Glutamatergic neuron (in vitro differentiated cells): ENCODE results near the gene ATOH1. TPM values are rescaled to one million over a fixed set of nuclear protein-coding genes. Genes with fewer than 3 reads are reported as not detected.

ENCODE experiments used
- DNase-seq: peaks from one replicate; pipeline ENCODE4 v3.0.0; 2022
- H3K27ac Mint-ChIP-seq: one replicate; pipeline ENCODE4 v1.8.0; 2020; ENCODE audit warnings: mild to moderate bottlenecking, mixed read lengths, inconsistent platforms; ENCODE audit not compliant: unreplicated experiment
- H3K27me3 Mint-ChIP-seq: one replicate; pipeline ENCODE4 v1.8.0; 2020; ENCODE audit warnings: mild to moderate bottlenecking, moderate library complexity, mixed read lengths, inconsistent platforms; ENCODE audit not compliant: unreplicated experiment
- H3K36me3 Mint-ChIP-seq: one replicate; pipeline ENCODE4 v1.8.0; 2020; ENCODE audit warnings: mild to moderate bottlenecking, mixed read lengths, inconsistent platforms; ENCODE audit not compliant: unreplicated experiment
- H3K4me1 Mint-ChIP-seq: one replicate; pipeline ENCODE4 v1.8.0; 2020; ENCODE audit warnings: mild to moderate bottlenecking, low read depth, mixed read lengths, inconsistent platforms; ENCODE audit not compliant: unreplicated experiment
- H3K4me3 Mint-ChIP-seq: one replicate; pipeline ENCODE4 v1.8.0; 2020; ENCODE audit warnings: mild to moderate bottlenecking, mixed read lengths, inconsistent platforms; ENCODE audit not compliant: unreplicated experiment
- H3K9me3 Mint-ChIP-seq: one replicate; pipeline ENCODE4 v1.8.0; 2020; ENCODE audit warnings: mild to moderate bottlenecking, moderate library complexity, mixed read lengths, inconsistent platforms; ENCODE audit not compliant: unreplicated experiment
- total RNA-seq: library from RNA; stranded (reverse); fragmentation: NEBNext Ultra II Directional; extraction: Animal tissue kit (Norgen Biotek cat#: 25700); gene quantifications from one replicate; pipeline ENCODE4 v1.2.1, GENCODE V29; 2021; ENCODE audit not compliant: unreplicated experiment
- TF ChIP-seq, protein P1 (sequence below): fragments of 200-600 bp; sonication (generic); IDR thresholded peaks from one replicate; pipeline ENCODE4 v1.5.0; 2021; ENCODE audit not compliant: partially characterized antibody, unreplicated experiment

Gene ATOH1
- total RNA-seq, 1 donor from 2014 or later, result not detected

GRCh38 chr4:93835929-93836328 lies 7.4 kb downstream of the ATOH1 start:
- no peak for DNase-seq
- Mint-ChIP-seq H3K4me1 (peaks cover 3% of the 10 kb centered on the region), H3K27ac (no peak overlapping the region), H3K27me3 (peaks cover 26% of the 10 kb centered on the region), H3K4me3 (no peak overlapping the region), H3K9me3 (peaks cover 9% of the 10 kb centered on the region), H3K36me3 (peaks cover 9% of the 10 kb centered on the region)
- TF ChIP-seq, protein P1, sequence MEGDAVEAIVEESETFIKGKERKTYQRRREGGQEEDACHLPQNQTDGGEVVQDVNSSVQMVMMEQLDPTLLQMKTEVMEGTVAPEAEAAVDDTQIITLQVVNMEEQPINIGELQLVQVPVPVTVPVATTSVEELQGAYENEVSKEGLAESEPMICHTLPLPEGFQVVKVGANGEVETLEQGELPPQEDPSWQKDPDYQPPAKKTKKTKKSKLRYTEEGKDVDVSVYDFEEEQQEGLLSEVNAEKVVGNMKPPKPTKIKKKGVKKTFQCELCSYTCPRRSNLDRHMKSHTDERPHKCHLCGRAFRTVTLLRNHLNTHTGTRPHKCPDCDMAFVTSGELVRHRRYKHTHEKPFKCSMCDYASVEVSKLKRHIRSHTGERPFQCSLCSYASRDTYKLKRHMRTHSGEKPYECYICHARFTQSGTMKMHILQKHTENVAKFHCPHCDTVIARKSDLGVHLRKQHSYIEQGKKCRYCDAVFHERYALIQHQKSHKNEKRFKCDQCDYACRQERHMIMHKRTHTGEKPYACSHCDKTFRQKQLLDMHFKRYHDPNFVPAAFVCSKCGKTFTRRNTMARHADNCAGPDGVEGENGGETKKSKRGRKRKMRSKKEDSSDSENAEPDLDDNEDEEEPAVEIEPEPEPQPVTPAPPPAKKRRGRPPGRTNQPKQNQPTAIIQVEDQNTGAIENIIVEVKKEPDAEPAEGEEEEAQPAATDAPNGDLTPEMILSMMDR, result no peak

DNA sequence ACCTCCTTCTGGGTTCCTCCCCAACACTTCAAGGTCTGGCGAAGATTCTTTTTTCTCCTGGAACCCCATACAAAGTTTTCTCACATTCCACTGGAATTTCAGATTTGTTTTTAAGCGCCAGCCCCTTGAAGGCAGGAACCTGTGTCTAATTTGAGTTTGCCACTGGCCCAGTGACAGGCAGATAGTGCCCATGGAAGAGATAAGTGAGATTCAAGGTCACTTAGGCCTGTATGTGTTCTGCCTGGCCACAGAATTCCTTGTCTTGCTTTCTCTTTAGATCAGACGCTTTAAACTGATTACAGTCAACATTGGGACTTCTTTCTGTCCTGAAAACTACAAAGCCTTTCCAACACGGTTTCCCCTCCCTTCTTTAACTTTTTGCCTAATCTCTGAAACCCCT lies 11.2 kb downstream of the ATOH1 start:
- Mint-ChIP-seq H3K4me3 (no peak overlapping the region), H3K36me3 (peaks cover 9% of the 10 kb centered on the region), H3K4me1 (no peaks in the 10 kb centered on the region), H3K9me3 (no peaks in the 10 kb centered on the region), H3K27ac (no peak overlapping the region), H3K27me3 (peaks cover 13% of the 10 kb centered on the region)
- DNase-seq, result no peak
- TF ChIP-seq, protein P1, result no peak

- DNase-seq, result no peak
These were observed 13.3 kb downstream of the ATOH1 start for GRCh38 chr4:93841803-93842345.

DNA sequence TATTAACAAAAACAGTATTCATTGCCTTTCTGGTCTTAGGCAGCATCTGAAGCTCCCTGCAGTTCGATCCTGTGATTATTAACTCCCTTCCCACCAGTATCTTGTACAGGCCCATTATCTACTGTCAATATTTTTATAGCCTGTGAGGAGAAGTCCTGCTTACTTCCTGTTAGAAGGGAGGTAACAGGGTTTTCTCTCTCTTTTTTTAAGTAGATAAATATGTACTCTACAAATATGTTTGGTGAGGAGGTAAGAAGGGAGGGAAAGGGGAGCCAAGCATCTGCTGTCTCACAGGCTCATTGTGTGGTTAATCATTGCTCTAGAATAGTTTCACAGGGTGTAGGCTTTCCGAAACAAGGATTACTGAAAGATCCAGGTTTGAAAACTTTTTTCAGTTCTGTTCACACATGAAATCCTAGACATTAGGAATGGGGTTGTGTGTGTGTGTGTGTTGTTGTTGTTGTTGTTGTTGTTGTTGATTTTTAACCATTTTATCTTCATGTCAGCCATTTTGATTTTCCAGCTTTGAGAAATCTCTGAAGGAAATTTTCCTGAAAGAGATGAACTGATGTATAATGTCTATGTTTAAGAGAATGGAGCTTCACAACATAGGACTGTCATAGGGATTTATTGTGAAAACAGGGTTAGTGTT lies 14.2 kb downstream of the ATOH1 start:
- no peak overlapping the region for H3K4me3 Mint-ChIP-seq

More at GRCh38 chr4:93841803-93842345, 13.3 kb downstream of the ATOH1 start:
- Mint-ChIP-seq H3K27ac (no peak overlapping the region), H3K27me3 (peaks cover 13% of the 10 kb centered on the region), H3K4me3 (no peak overlapping the region), H3K36me3 (peaks cover 9% of the 10 kb centered on the region), H3K4me1 (no peaks in the 10 kb centered on the region), H3K9me3 (peaks cover 2% of the 10 kb centered on the region)
- TF ChIP-seq, protein P1, result no peak

GRCh38 chr4:93843772-93844171 lies 15.2 kb downstream of the ATOH1 start:
- H3K4me3 Mint-ChIP-seq, result no peak overlapping the region
- TF ChIP-seq, protein P1, result no peak
- H3K9me3 Mint-ChIP-seq, result peaks cover 2% of the 10 kb centered on the region
- H3K36me3 Mint-ChIP-seq, result peaks cover 9% of the 10 kb centered on the region
- no peak for DNase-seq
- H3K27me3 Mint-ChIP-seq, result peaks cover 13% of the 10 kb centered on the region
- H3K4me1 Mint-ChIP-seq, result no peaks in the 10 kb centered on the region
- no peak overlapping the region for H3K27ac Mint-ChIP-seq

More for the DNA sequence above, 14.2 kb downstream of the ATOH1 start:
- TF ChIP-seq, protein P1, result no peak
- Mint-ChIP-seq H3K4me1 (no peaks in the 10 kb centered on the region), H3K36me3 (peaks cover 9% of the 10 kb centered on the region), H3K27me3 (peaks cover 13% of the 10 kb centered on the region), H3K9me3 (peaks cover 2% of the 10 kb centered on the region), H3K27ac (no peak overlapping the region)
- DNase-seq, result no peak
